ENCODE data around the gene SMG6. TPM values are rescaled to one million over a fixed set of nuclear protein-coding genes. Genes with fewer than 3 reads are reported as not detected.
"Not testable (repeated sequence)": the region's sequence is repeated elsewhere in the genome, so short reads cannot be mapped to it uniquely, and the experiment has no call there.

Gene SMG6
- total and polyA plus RNA-seq, 8 donors: 8.4 to 19.8 (median 12.1) TPM

DNA sequence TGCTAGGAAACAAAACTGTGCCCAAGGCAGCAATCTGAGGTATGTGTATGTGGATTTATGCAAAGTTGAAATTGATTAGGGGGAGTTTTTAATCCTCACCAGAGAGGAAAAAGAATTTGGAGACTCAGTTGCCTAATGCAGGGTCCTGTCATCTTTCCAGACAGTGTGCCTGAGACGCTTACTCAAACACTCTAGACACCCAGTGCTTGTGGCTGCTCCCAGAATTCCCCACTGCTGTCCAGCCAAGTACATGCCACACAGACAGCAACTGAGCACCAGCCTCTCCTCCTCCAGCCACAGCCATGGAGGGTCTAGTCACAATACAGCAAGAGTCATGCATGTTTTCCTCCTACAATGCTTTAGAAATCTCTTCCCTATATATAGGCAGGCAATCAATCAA is 130.6 kb downstream of the SMG6 start:
- peaks cover 0 to 10% (median 0%) of the 10 kb centered on the region in 3 donors for H3K36me3 ChIP-seq
- FAIRE-seq: no peak
- no peak overlapping the region for H3K4me3 ChIP-seq
- TF ChIP-seq CTCF (IDR thresholded peaks at IDR 0.05): no peak
- WGBS, 2 donors: 70 to 86% methylated on average over 1 of the region's 1 CpG
- peak overlapping the region; percentile 62 to 96 (median 78) for H3K27ac ChIP-seq
- peak in 2 of 4 donors; percentile 11 to 29 for ATAC-seq
- DNase-seq: peak in 1 of 6 donors; percentile 40
- H3K4me1 ChIP-seq: peaks cover 22 to 43% (median 38%) of the 10 kb centered on the region in 3 donors
- intact Hi-C loops (cut with DNase I): no loop called here
- H3K27me3 ChIP-seq: no peaks in the 10 kb centered on the region
- H3K9me3 ChIP-seq: no peaks in the 10 kb centered on the region

GRCh38 chr17:2172077-2172851 is 131.3 kb downstream of the SMG6 start:
- Histone ChIP-seq H3K9me3 (no peaks in the 10 kb centered on the region), H3K4me1 (peaks cover 22 to 43% (median 38%) of the 10 kb centered on the region in 3 donors), H3K36me3 (peaks cover 0 to 10% (median 0%) of the 10 kb centered on the region in 3 donors), H3K27me3 (no peaks in the 10 kb centered on the region), H3K4me3 (peak overlapping the region in 1 of 4 donors; percentile 24), H3K27ac (peak overlapping the region; percentile 62 to 96 (median 78))
- 12 to 15% methylated on average over 16 of the region's 16 CpGs for WGBS, 2 donors
- TF ChIP-seq CTCF (IDR thresholded peaks at IDR 0.05): no peak
- FAIRE-seq (peak; percentile 17), DNase-seq (peak; percentile 62 to 85 (median 82)), ATAC-seq (peak; percentile 84 to 88 (median 86))
- intact Hi-C loops (cut with DNase I): no loop called here

- Histone ChIP-seq H3K27ac (peak overlapping the region; percentile 62 to 96 (median 78)), H3K4me1 (peaks cover 22 to 43% (median 38%) of the 10 kb centered on the region in 3 donors), H3K4me3 (peak overlapping the region in 1 of 4 donors; percentile 24), H3K36me3 (peaks cover 0 to 10% (median 0%) of the 10 kb centered on the region in 3 donors), H3K27me3 (no peaks in the 10 kb centered on the region), H3K9me3 (no peaks in the 10 kb centered on the region)
- FAIRE-seq: no peak
- TF ChIP-seq CTCF (IDR thresholded peaks at IDR 0.05): no peak
- intact Hi-C loops (cut with DNase I): no loop called here
- WGBS, 2 donors: 9 to 10% methylated on average over 6 of the region's 6 CpGs
- DNase-seq: peak in 5 of 6 donors; percentile 40 to 58 (median 42)
- peak; percentile 50 to 60 (median 56) for ATAC-seq
Observed at GRCh38 chr17:2171702-2172076, 131.9 kb downstream of the SMG6 start.

DNA sequence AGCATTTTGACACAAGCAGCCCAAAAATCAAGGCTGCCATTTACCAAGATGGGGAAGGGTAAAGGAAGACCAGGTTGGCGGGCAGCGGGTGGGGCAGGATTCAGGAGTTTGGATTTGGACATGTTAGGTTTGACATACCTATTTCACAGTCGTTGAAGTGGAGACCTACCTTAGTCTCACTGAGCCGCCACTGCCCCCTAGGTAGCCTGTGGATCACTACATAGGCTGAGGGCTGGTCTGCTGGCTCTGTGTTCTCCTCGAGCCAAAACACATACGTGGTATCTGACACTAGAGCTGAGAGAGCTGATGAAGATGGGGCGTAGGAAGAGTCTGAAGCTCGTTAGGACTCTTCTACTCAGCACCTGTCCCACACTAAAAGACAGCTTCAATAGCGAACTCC is 133.6 kb downstream of the SMG6 start:
- WGBS, 2 donors: 85 to 87% methylated on average over 9 of the region's 9 CpGs

DNA sequence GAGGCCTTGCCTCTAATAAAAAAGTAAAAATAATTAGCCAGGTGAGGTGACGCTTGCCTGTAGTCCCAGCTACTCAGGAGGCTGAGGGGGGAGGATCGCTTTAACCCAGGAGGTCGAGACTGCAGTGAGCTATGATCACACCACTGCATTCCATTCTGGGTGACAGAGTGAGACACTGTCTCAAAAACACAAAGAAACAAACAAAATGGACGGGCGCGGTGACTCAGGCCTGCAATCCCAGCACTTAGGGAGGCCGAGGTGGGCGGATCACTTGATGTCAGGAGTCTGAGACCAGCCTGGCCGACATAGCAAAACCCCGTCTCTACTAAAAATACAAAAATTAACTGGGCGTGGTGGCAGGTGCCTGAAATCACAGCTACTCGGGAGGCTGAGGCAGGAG is 137.9 kb downstream of the SMG6 start:
- peak in 1 of 6 donors; percentile 24 for DNase-seq
- H3K27ac ChIP-seq; H3K4me1 ChIP-seq; H3K27me3 ChIP-seq; FAIRE-seq; H3K9me3 ChIP-seq; ATAC-seq; H3K4me3 ChIP-seq; intact Hi-C loops (cut with DNase I): not testable (repeated sequence)
- 92 to 94% methylated on average over 12 of the region's 12 CpGs for WGBS, 2 donors
- peaks cover 0 to 13% (median 0%) of the 10 kb centered on the region in 3 donors for H3K36me3 ChIP-seq

More for the DNA sequence above, 133.6 kb downstream of the SMG6 start:
- intact Hi-C loops (cut with DNase I): no loop called here
- ATAC-seq: no peak
- no peak overlapping the region for H3K4me3 ChIP-seq
- no peaks in the 10 kb centered on the region for H3K27me3 ChIP-seq
- DNase-seq: peak in 1 of 6 donors; percentile 34
- H3K4me1 ChIP-seq: peaks cover 22 to 31% (median 31%) of the 10 kb centered on the region in 3 donors
- FAIRE-seq: no peak
- H3K36me3 ChIP-seq: peaks cover 0 to 10% (median 0%) of the 10 kb centered on the region in 3 donors
- H3K9me3 ChIP-seq: no peaks in the 10 kb centered on the region
- no peak overlapping the region for H3K27ac ChIP-seq
- no peak for TF ChIP-seq CTCF (IDR thresholded peaks at IDR 0.05)
